Activated T-cell treated with anti-CD3 and anti-CD28 coated beads for 4 hours (primary cell): ENCODE results near the gene GRID2IP.
"Not testable (repeated sequence)": the region's sequence is repeated elsewhere in the genome, so short reads cannot be mapped to it uniquely, and the experiment has no call there.

Source experiments
- DNase-seq: peaks from one replicate; pipeline ENCODE4 v3.0.0-alpha.2; 2020

The GRID2IP gene

GRCh38 chr7:6481445-6481844 is 69.8 kb downstream of the GRID2IP start:
- no peak for DNase-seq

GRCh38 chr7:6480323-6480660 is 71.0 kb downstream of the GRID2IP start:
- DNase-seq = no peak

GRCh38 chr7:6479067-6479466 is 72.2 kb downstream of the GRID2IP start:
- DNase-seq = no peak

- DNase-seq = no peak
Observed at GRCh38 chr7:6478186-6478585, 73.1 kb downstream of the GRID2IP start.

GRCh38 chr7:6477318-6477660 is 74.0 kb downstream of the GRID2IP start:
- DNase-seq = no peak

- no peak for DNase-seq
Observed at GRCh38 chr7:6476596-6477317, 74.5 kb downstream of the GRID2IP start.

- DNase-seq = no peak
Observed at GRCh38 chr7:6475433-6476186, 75.7 kb downstream of the GRID2IP start.

GRCh38 chr7:6465862-6466261 is 85.4 kb downstream of the GRID2IP start:
- no peak for DNase-seq

GRCh38 chr7:6463609-6464008 is 87.7 kb downstream of the GRID2IP start:
- not testable (repeated sequence) for DNase-seq

- no peak for DNase-seq
Observed at GRCh38 chr7:6461946-6462550, 89.2 kb downstream of the GRID2IP start.

GRCh38 chr7:6460990-6461584 is 90.2 kb downstream of the GRID2IP start:
- no peak for DNase-seq

GRCh38 chr7:6460303-6460702 is 91.0 kb downstream of the GRID2IP start:
- no peak for DNase-seq

GRCh38 chr7:6458676-6459075 is 92.6 kb downstream of the GRID2IP start:
- DNase-seq = not testable (repeated sequence)

- no peak for DNase-seq
Observed at GRCh38 chr7:6453734-6454133, 97.5 kb downstream of the GRID2IP start.

- DNase-seq = no peak
Observed at GRCh38 chr7:6451224-6451705, 100.0 kb downstream of the GRID2IP start.

- not testable (repeated sequence) for DNase-seq
Observed at GRCh38 chr7:6450591-6450990, 100.7 kb downstream of the GRID2IP start.

- DNase-seq = not testable (repeated sequence)
Observed at GRCh38 chr7:6449884-6450283, 101.4 kb downstream of the GRID2IP start.

- no peak for DNase-seq
Observed at GRCh38 chr7:6448943-6449543, 102.2 kb downstream of the GRID2IP start.

- peak; percentile 95 for DNase-seq
Observed at GRCh38 chr7:6447581-6448199, 103.6 kb downstream of the GRID2IP start, which contains the start of gene DAGLB. Gene DAGLB, minus strand, starts transcription at chr7:6447954. Its CDS starts 112 bp downstream, at chr7:6447842.
